ENCODE data around the gene GNAI1. TPM values are rescaled to one million over a fixed set of nuclear protein-coding genes. Genes with fewer than 3 reads are reported as not detected.

Gene GNAI1
- total and polyA plus RNA-seq, 2 of the 13 experiments (the other 11 are each of a cell fraction or from before 2014, with no cell fraction given), result 3.5 to 5.7 TPM

DNA sequence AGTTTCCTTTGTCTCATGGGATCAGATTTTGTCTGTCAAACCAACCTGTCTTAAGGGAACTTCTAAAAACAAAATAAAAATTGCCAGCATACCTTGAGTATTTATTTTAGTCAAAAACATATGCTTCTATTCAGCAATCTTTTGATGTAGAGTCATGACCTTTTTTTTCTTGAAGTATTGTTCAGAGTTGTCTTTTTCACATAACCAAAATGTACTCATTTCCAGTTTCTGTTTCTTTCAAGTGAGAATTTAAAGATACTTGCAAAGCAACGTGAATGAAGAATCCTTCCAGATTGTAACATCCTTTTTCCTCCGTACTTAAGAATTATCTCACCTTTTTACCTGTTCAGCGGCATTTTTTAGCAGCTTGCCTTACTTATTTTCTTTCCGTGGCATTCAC, 37.8 kb downstream of the GNAI1 start:
- no peaks in the 10 kb centered on the region for H4K20me1 ChIP-seq (ENCODE audit: insufficient read depth, low read length)
- H3K4me3 ChIP-seq (replicated peaks in 1 of 3; ENCODE audit: insufficient read depth in 1 of 3, low read depth in 2 of 3, low read length in 3 of 3), result no peak overlapping the region
- DNase-seq (ENCODE audit: low spot score), result no peak
- H3K36me3 ChIP-seq (replicated peaks in 1 of 2; ENCODE audit: control insufficient read depth in 1 of 2, insufficient read depth in 2 of 2, low read length in 2 of 2), result no peaks in the 10 kb centered on the region
- intact Hi-C loops (cut with micrococcal nuclease; ENCODE audit: unreplicated experiment) (loop anchor here (5.0 kb wide), 1 partner anchor 365 kb away; no protein-coding TSS in a partner anchor), in situ Hi-C loops (cut with HindIII; ENCODE audit: extremely low pct_ligation_motif_present, low pct_unique_long_range_greater_than_20kb) (no loop called here)
- no peaks in the 10 kb centered on the region for H3K27me3 ChIP-seq (ENCODE audit: control insufficient read depth in 1 of 2, insufficient read depth in 2 of 2, low read length in 2 of 2)
- 89% methylated on average over 4 of the region's 4 CpGs for WGBS (ENCODE audit: low lambda C conversion rate)
- CTCF ChIA-PET (ENCODE audit: low intra/inter-chr PET ratio, low total read pairs), result no interaction called here
- BruUV-seq (replicated peaks), result no TSS peak
- H3K4me2 ChIP-seq (ENCODE audit: low read depth, low read length), result no peak overlapping the region
- no peaks in the 10 kb centered on the region for H3K79me2 ChIP-seq (ENCODE audit: insufficient read depth, low read length)
- no peaks in the 10 kb centered on the region; the same call in 1 of the 2 replicates for H3K9me3 ChIP-seq (ENCODE audit: low read length)
- no peak overlapping the region for H3K9ac ChIP-seq (ENCODE audit: insufficient read depth, low read depth, low read length)
- no peaks in the 10 kb centered on the region for H3K4me1 ChIP-seq (ENCODE audit: insufficient read depth, low read length)
- no peak overlapping the region for H3K27ac ChIP-seq (ENCODE audit: extremely low read length, insufficient read depth, low read length)
- POLR2A ChIA-PET, result no interaction called here
- H2AFZ ChIP-seq (ENCODE audit: low read length), result no peak overlapping the region
- FAIRE-seq, result no peak
- ATAC-seq, result no peak
- TF ChIP-seq, protein P1, sequence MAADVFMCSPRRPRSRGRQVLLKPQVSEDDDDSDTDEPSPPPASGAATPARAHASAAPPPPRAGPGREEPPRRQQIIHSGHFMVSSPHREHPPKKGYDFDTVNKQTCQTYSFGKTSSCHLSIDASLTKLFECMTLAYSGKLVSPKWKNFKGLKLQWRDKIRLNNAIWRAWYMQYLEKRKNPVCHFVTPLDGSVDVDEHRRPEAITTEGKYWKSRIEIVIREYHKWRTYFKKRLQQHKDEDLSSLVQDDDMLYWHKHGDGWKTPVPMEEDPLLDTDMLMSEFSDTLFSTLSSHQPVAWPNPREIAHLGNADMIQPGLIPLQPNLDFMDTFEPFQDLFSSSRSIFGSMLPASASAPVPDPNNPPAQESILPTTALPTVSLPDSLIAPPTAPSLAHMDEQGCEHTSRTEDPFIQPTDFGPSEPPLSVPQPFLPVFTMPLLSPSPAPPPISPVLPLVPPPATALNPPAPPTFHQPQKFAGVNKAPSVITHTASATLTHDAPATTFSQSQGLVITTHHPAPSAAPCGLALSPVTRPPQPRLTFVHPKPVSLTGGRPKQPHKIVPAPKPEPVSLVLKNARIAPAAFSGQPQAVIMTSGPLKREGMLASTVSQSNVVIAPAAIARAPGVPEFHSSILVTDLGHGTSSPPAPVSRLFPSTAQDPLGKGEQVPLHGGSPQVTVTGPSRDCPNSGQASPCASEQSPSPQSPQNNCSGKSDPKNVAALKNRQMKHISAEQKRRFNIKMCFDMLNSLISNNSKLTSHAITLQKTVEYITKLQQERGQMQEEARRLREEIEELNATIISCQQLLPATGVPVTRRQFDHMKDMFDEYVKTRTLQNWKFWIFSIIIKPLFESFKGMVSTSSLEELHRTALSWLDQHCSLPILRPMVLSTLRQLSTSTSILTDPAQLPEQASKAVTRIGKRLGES (CRISPR knock-in tag; IDR thresholded peaks at IDR 0.05; ENCODE audit: borderline replicate concordance), result no peak
- TF ChIP-seq, protein P2, sequence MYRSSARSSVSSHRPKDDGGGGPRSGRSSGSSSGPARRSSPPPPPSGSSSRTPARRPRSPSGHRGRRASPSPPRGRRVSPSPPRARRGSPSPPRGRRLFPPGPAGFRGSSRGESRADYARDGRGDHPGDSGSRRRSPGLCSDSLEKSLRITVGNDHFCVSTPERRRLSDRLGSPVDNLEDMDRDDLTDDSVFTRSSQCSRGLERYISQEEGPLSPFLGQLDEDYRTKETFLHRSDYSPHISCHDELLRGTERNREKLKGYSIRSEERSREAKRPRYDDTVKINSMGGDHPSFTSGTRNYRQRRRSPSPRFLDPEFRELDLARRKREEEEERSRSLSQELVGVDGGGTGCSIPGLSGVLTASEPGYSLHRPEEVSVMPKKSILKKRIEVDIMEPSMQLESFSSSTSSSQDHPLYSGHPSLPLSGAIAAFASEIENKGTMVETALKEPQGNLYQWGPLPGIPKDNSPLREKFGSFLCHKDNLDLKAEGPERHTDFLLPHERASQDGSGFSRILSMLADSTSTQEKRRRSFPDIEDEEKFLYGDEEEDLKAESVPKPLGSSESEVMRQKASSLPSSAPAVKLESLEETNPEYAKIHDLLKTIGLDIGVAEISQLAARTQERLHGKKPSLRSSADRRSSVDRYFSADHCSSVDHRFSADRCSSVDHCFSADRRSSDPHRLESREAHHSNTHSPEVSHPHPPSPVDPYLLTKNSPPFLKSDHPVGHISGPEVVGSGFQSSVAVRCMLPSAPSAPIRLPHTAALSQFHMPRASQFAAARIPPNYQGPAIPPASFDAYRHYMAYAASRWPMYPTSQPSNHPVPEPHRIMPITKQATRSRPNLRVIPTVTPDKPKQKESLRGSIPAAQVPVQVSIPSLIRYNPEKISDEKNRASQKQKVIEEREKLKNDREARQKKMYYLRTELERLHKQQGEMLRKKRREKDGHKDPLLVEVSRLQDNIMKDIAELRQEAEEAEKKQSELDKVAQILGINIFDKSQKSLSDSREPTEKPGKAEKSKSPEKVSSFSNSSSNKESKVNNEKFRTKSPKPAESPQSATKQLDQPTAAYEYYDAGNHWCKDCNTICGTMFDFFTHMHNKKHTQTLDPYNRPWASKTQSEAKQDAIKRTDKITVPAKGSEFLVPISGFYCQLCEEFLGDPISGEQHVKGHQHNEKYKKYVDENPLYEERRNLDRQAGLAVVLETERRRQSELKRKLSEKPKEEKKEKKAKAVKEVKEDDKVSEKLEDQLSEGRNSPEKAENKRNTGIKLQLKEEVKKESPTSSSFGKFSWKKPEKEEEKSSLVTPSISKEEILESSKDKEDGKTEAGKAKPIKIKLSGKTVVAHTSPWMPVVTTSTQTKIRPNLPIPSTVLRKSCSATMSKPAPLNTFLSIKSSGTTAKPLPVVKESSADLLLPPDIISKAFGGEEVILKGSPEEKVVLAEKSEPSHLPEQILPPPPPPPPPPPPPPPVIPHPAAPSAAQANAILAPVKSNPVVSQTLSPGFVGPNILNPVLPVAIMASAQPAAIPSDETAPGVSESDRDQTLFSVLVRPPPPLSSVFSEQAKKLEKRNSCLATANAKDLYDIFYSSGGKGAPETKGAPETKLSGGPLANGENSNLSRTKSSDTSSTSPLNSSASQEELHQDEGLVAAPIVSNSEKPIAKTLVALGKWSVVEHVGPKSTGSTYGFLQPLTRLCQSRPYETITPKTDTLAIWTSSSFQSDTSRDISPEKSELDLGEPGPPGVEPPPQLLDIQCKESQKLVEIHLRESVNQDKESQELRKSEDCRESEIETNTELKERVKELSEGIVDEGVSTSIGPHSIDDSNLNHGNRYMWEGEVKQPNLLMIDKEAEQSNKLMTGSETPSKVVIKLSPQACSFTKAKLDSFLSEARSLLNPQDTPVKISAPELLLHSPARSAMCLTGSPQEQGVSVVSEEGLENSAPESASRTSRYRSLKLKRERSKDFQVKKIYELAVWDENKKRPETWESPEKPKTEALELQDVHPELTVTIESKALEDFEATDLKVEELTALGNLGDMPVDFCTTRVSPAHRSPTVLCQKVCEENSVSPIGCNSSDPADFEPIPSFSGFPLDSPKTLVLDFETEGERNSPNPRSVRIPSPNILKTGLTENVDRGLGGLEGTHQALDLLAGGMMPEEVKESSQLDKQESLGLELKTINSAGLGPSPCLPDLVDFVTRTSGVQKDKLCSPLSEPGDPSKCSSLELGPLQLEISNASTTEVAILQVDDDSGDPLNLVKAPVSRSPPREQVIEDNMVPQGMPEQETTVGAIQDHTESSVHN (CRISPR knock-in tag; IDR thresholded peaks at IDR 0.05), result no peak
- TF ChIP-seq MAF1 (CRISPR knock-in tag; IDR thresholded peaks at IDR 0.05; ENCODE audit: borderline replicate concordance), result no peak
- TF ChIP-seq GLI4 (CRISPR knock-in tag; IDR thresholded peaks at IDR 0.05; ENCODE audit: borderline replicate concordance), result no peak
- TF ChIP-seq FOSL2 (CRISPR knock-in tag; IDR thresholded peaks at IDR 0.05), result no peak
- TF ChIP-seq, protein P3, sequence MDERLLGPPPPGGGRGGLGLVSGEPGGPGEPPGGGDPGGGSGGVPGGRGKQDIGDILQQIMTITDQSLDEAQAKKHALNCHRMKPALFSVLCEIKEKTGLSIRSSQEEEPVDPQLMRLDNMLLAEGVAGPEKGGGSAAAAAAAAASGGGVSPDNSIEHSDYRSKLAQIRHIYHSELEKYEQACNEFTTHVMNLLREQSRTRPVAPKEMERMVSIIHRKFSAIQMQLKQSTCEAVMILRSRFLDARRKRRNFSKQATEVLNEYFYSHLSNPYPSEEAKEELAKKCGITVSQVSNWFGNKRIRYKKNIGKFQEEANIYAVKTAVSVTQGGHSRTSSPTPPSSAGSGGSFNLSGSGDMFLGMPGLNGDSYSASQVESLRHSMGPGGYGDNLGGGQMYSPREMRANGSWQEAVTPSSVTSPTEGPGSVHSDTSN (CRISPR knock-in tag; IDR thresholded peaks at IDR 0.05), result no peak
- no peak for TF ChIP-seq EHMT2 (IDR thresholded peaks at IDR 0.05; ENCODE audit: borderline replicate concordance, low read depth, low read length)
- no peak for TF ChIP-seq ZNF720 (CRISPR knock-in tag; IDR thresholded peaks at IDR 0.05)
- TF ChIP-seq RXRB (CRISPR knock-in tag; IDR thresholded peaks at IDR 0.05; ENCODE audit: borderline replicate concordance), result no peak
- no peak for TF ChIP-seq YY1 (IDR thresholded peaks at IDR 0.05; ENCODE audit: insufficient read depth, insufficient replicate concordance, low read depth, low read length)
